Stomach (tissue), 9 donors: ENCODE measurements around the gene CPT1C. TPM values are rescaled to one million over a fixed set of nuclear protein-coding genes. Genes with fewer than 3 reads are reported as not detected.

ENCODE experiments used
- DNase-seq, 2 donors: peaks; one replicate each; pipeline versions ENCODE4 v3.0.0 to v3.0.0-alpha.2; 2013 to 2019
- H3K27ac ChIP-seq, 5 donors: fragments of 200-600 bp in 4 of 5; sonication (generic) in 4 of 5; one replicate each; pipeline ENCODE4 v1.5.1; 2013 to 2019; ENCODE audit warnings: mild to moderate bottlenecking in 1 of 5, moderate library complexity in 1 of 5
- H3K27me3 ChIP-seq, 3 donors: fragments of 200-600 bp; sonication (generic); one replicate each; pipeline ENCODE4 v1.5.1; 2017 to 2019; ENCODE audit warnings: mixed run types in 1 of 3
- H3K36me3 ChIP-seq, 4 donors: fragments of 200-600 bp; sonication (generic); 1 replicate in 3 of 4; 2 replicates in 1 of 4; pipeline ENCODE4 v1.5.1; 2016 to 2019
- H3K4me1 ChIP-seq, 4 donors: fragments of 200-600 bp; sonication (generic); one replicate each; pipeline ENCODE4 v1.5.1; 2016 to 2019
- H3K4me3 ChIP-seq, 4 donors: fragments of 200-600 bp; sonication (generic) in 3 of 4; one replicate each; pipeline ENCODE4 v1.5.1; 2016 to 2019; ENCODE audit warnings: mild to moderate bottlenecking in 1 of 4
- H3K9me3 ChIP-seq, 4 donors: fragments of 200-600 bp; sonication (generic); one replicate each; pipeline ENCODE4 v1.5.1; 2016 to 2019
- CTCF ChIP-seq, 7 experiments: fragments of 450-650 bp in 4 of 7; fragments of 200-600 bp in 3 of 7; sonication (generic) in 3 of 7; IDR thresholded peaks; one replicate each; pipeline ENCODE4 v1.5.1; 2016 to 2019; ENCODE audit warnings: antibody characterized with exemption in 7 of 7, control low read depth in 2 of 7, mild to moderate bottlenecking in 1 of 7
- EP300 ChIP-seq: sonication (generic); formaldehyde crosslinking; IDR thresholded peaks from one replicate; pipeline ENCODE4 v1.6.1; 2017; ENCODE audit warnings: antibody characterized with exemption
- POLR2A ChIP-seq, 4 donors: fragments of 450-650 bp; IDR thresholded peaks; one replicate each; pipeline ENCODE4 v1.6.1; 2016; ENCODE audit warnings: antibody characterized with exemption in 4 of 4, control low read depth in 2 of 4, mild to moderate bottlenecking in 1 of 4, moderate library complexity in 1 of 4
- POLR2AphosphoS5 ChIP-seq, 3 donors: sonication (generic); formaldehyde crosslinking; IDR thresholded peaks; one replicate each; pipeline ENCODE4 v1.6.1; 2016; ENCODE audit warnings: antibody characterized with exemption in 3 of 3
- WGBS, 5 donors: extraction: QIAGEN DNeasy Blood & Tissue Kit in 3 of 5; methylation state at CpG; one replicate each; pipeline versions ENCODE4 v1.1.5 to v1.1.7; 2013 to 2018; 5-methylcytosine and 5-hydroxymethylcytosine counted together
- intact Hi-C: fragments of 100-400 bp; cut with DNase I; formaldehyde crosslinking; loops from one replicate; pipeline ENCODE4 v1.15.1; 2023; ENCODE audit warnings: low total_unique reads
- polyA plus RNA-seq, 3 donors: library from polyadenylated mRNA; stranded (reverse); fragments of 200-250 nt; gene quantifications; one replicate each; pipeline ENCODE4 v1.2.3, GENCODE V29; 2013
- total RNA-seq, 5 donors: library from RNA; depleted of rRNA; stranded (reverse); fragments of >200 nt; gene quantifications; one replicate each; pipeline versions ENCODE4 v1.1.0 to v1.2.3, GENCODE V29; 2014 to 2016
- donor health status: healthy with polysubstance abuse.
- donor health status: Bipolar disorder and iron deficiency.
- donor health status: healthy.

The CPT1C gene
- total and polyA plus RNA-seq, 8 donors, result 1.8 to 35.6 (median 3.1) TPM; not detected in 2

DNA sequence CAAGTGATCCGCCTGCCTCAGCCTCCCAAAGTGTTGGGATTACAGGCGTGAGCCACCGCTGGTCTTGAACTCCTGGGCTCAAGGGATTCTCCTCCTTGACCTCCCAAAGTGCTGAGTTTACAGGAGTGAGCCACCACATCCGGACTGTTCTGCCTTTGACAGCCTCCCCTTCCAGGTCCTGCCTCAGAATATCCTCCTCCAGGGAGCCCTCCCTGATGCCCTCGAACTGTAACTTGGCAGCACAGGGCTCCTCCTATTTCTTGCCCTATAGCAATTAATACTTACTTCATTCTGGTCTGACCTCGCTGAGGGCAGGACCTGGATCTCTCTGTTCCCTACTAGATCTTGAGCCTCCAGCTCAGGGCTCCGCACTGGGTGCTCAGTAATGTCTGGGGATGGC, 5.9 kb downstream of the CPT1C start:
- Histone ChIP-seq H3K9me3 (no peaks in the 10 kb centered on the region), H3K4me1 (peaks cover 0 to 4% (median 0%) of the 10 kb centered on the region in 4 donors), H3K27ac (no peak overlapping the region), H3K36me3 (no peaks in the 10 kb centered on the region), H3K4me3 (no peak overlapping the region), H3K27me3 (peaks cover 0 to 24% (median 9%) of the 10 kb centered on the region in 3 donors)
- 81 to 96% (median 92%) methylated on average over 7 of the region's 7 CpGs for WGBS, 5 donors
- intact Hi-C loops, result no loop called here
- no peak for TF ChIP-seq CTCF (IDR thresholded peaks at IDR 0.05)
- TF ChIP-seq POLR2AphosphoS5 (IDR thresholded peaks at IDR 0.05), result no peak
- TF ChIP-seq EP300, result no peak
- TF ChIP-seq POLR2A (IDR thresholded peaks at IDR 0.05), result no peak
- no peak for DNase-seq

- Histone ChIP-seq H3K4me3 (no peak overlapping the region), H3K4me1 (peaks cover 0 to 4% (median 0%) of the 10 kb centered on the region in 4 donors), H3K27me3 (peaks cover 0 to 21% (median 9%) of the 10 kb centered on the region in 3 donors), H3K27ac (no peak overlapping the region), H3K36me3 (no peaks in the 10 kb centered on the region), H3K9me3 (no peaks in the 10 kb centered on the region)
- no peak for DNase-seq
- 77 to 91% (median 87%) methylated on average over 5 of the region's 5 CpGs for WGBS, 5 donors
- intact Hi-C loops, result no loop called here
- TF ChIP-seq CTCF (IDR thresholded peaks at IDR 0.05), result no peak
- no peak for TF ChIP-seq POLR2A (IDR thresholded peaks at IDR 0.05)
- TF ChIP-seq POLR2AphosphoS5 (IDR thresholded peaks at IDR 0.05), result no peak
- TF ChIP-seq EP300, result no peak
Measured at GRCh38 chr19:49699364-49699763, 8.4 kb downstream of the CPT1C start.

- Histone ChIP-seq H3K27me3 (peaks cover 0 to 21% (median 9%) of the 10 kb centered on the region in 3 donors), H3K4me3 (no peak overlapping the region), H3K27ac (no peak overlapping the region), H3K9me3 (no peaks in the 10 kb centered on the region), H3K4me1 (peaks cover 0 to 4% (median 0%) of the 10 kb centered on the region in 4 donors), H3K36me3 (no peaks in the 10 kb centered on the region)
- TF ChIP-seq EP300, result no peak
- no peak for TF ChIP-seq POLR2A (IDR thresholded peaks at IDR 0.05)
- TF ChIP-seq CTCF (IDR thresholded peaks at IDR 0.05), result no peak
- no peak for TF ChIP-seq POLR2AphosphoS5 (IDR thresholded peaks at IDR 0.05)
- WGBS, 5 donors, result 50 to 59% (median 57%) methylated on average over 9 to 11 of the region's 11 CpGs
- DNase-seq, result no peak
- intact Hi-C loops, result loop anchor here (10.0 kb wide), 1 partner anchor 94 kb away; no protein-coding TSS in a partner anchor
Measured at GRCh38 chr19:49700563-49700962, 9.6 kb downstream of the CPT1C start.

- TF ChIP-seq POLR2A (IDR thresholded peaks at IDR 0.05), result no peak
- TF ChIP-seq CTCF (IDR thresholded peaks at IDR 0.05), result no peak
- TF ChIP-seq EP300, result no peak
- TF ChIP-seq POLR2AphosphoS5 (IDR thresholded peaks at IDR 0.05), result no peak
- intact Hi-C loops, result loop anchor here (10.0 kb wide), 1 partner anchor 93 kb away; no protein-coding TSS in a partner anchor
Measured at GRCh38 chr19:49701271-49701786, 10.4 kb downstream of the CPT1C start.

More at GRCh38 chr19:49701271-49701786, 10.4 kb downstream of the CPT1C start:
- DNase-seq, result no peak
- H3K27ac ChIP-seq, result no peak overlapping the region
- 28 to 51% (median 39%) methylated on average over 26 to 40 of the region's 40 CpGs for WGBS, 5 donors
- peaks cover 0 to 21% (median 9%) of the 10 kb centered on the region in 3 donors for H3K27me3 ChIP-seq
- no peaks in the 10 kb centered on the region for H3K9me3 ChIP-seq
- peaks cover 0 to 4% (median 0%) of the 10 kb centered on the region in 4 donors for H3K4me1 ChIP-seq
- no peak overlapping the region for H3K4me3 ChIP-seq
- no peaks in the 10 kb centered on the region for H3K36me3 ChIP-seq
